Testis (tissue), 2 donors: ENCODE measurements around the gene RSU1.

Source experiments
- POLR2A ChIP-seq: fragments of 450-650 bp; IDR thresholded peaks from one replicate; pipeline ENCODE4 v1.6.1; 2017; ENCODE audit warnings: antibody characterized with exemption, mild to moderate bottlenecking, moderate library complexity
- TF ChIP-seq, protein P1 (sequence below), 3 experiments: fragments of 450-650 bp in 2 of 3; fragments of 200-600 bp in 1 of 3; sonication (generic) in 1 of 3; IDR thresholded peaks; one replicate each; pipeline ENCODE4 v1.5.1; 2016 to 2019; ENCODE audit warnings: antibody characterized with exemption in 3 of 3, mild to moderate bottlenecking in 2 of 3, moderate library complexity in 1 of 3

DNA sequence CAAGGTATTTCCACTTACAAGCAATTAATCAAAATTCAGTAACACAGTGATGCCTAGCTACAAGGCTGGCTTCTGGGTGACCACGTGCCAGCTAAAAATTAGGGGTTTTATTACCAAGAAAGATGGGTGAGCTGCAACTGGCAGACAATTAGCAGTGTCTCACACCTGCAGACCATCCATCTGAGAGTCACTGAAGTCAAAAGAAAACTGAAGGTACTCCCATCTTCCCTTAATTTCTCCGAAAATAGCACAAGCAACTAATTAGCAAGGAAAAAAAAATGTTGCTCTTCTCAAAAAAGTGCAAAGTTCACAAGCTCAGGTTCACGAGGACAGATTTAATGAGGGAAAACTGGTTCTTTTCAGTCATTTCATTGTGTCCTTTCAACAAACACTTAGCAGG is 28.4 kb downstream of the RSU1 start:
- TF ChIP-seq, protein P1, sequence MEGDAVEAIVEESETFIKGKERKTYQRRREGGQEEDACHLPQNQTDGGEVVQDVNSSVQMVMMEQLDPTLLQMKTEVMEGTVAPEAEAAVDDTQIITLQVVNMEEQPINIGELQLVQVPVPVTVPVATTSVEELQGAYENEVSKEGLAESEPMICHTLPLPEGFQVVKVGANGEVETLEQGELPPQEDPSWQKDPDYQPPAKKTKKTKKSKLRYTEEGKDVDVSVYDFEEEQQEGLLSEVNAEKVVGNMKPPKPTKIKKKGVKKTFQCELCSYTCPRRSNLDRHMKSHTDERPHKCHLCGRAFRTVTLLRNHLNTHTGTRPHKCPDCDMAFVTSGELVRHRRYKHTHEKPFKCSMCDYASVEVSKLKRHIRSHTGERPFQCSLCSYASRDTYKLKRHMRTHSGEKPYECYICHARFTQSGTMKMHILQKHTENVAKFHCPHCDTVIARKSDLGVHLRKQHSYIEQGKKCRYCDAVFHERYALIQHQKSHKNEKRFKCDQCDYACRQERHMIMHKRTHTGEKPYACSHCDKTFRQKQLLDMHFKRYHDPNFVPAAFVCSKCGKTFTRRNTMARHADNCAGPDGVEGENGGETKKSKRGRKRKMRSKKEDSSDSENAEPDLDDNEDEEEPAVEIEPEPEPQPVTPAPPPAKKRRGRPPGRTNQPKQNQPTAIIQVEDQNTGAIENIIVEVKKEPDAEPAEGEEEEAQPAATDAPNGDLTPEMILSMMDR (IDR thresholded peaks at IDR 0.05) = no peak
- no peak for TF ChIP-seq POLR2A
